ENCODE results near the gene ASIC2. TPM values are rescaled to one million over a fixed set of nuclear protein-coding genes. Genes with fewer than 3 reads are reported as not detected.

The ASIC2 gene
- total RNA-seq, 1 experiment from 2014 or later, result 0.09 TPM

DNA sequence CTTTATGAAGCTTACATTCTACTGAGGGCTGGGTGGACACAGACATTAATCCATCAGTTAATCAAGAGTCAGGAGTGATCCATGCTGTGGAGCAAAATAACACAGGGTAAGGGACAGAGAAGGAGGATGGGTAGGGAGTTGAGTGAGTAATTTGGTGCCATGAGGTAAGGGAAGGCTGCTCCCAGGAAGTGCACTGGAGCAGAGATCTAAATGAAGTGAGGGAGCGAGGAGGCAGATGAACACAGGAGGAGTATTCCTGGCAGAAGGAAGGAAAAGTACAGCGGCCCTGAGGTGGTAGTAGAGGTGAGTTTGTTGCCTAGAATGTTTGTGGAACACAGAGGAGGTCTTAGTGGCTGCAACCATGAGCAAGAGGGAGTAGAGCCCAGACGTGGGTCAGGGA is 34.8 kb downstream of the ASIC2 start:
- Histone ChIP-seq H3K4me2 (no peak overlapping the region), H3K4me3 (no peak overlapping the region), H3K79me2 (ENCODE audit: low read depth) (no peaks in the 10 kb centered on the region), H2AFZ (no peak overlapping the region), H3K9me2 (ENCODE audit: insufficient read depth) (no peaks in the 10 kb centered on the region), H3K27ac (no peak overlapping the region), H3K27me3 (ENCODE audit: insufficient read depth, low read depth) (peaks cover 50% of the 10 kb centered on the region), H3F3A (ENCODE audit: insufficient read depth, low read depth) (no peaks in the 10 kb centered on the region), H3K9me3 (ENCODE audit: insufficient read depth, low read depth) (no peaks in the 10 kb centered on the region), H3K36me3 (ENCODE audit: low read depth) (no peaks in the 10 kb centered on the region), H3K4me1 (replicated peaks; ENCODE audit: insufficient read depth) (no peaks in the 10 kb centered on the region), H4K20me1 (ENCODE audit: insufficient read depth) (no peaks in the 10 kb centered on the region)
- CTCF ChIA-PET, result no interaction called here
- BruUV-seq (replicated peaks), result no TSS peak
- POLR2A ChIA-PET (ENCODE audit: unreplicated experiment), result no interaction called here
- DNase-seq, result no peak
- intact Hi-C loops (cut with micrococcal nuclease; ENCODE audit: unreplicated experiment), result no loop called here
- TF ChIP-seq EZH2 (IDR thresholded peaks at IDR 0.05; ENCODE audit: low read depth) (no peak), CTCF (conservative IDR thresholded peaks at IDR 0.05) (no peak)

- no peak for TF ChIP-seq CTCF (conservative IDR thresholded peaks at IDR 0.05)
- TF ChIP-seq EZH2 (IDR thresholded peaks at IDR 0.05; ENCODE audit: low read depth), result no peak
Measured at GRCh38 chr17:33245183-33245582, 47.9 kb downstream of the ASIC2 start.

DNA sequence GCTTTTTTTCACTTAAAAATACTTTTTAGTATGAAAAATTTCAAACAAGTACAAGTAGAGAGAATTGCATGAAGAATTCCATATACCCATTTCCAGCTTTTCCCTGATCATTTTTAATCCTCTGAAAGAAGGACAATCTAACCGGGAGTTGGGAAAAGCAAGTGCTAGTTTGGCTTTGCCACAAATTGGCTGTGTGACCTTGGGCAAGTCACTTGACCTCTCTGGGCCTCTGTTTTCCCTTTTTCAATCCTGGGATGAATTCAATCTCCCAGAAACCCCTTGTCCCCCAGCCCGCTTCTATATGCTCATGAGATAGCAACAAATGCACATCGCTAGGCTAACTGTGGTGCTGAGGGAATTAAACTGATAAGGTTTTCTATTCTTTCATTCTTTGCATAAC is 49.4 kb downstream of the ASIC2 start:
- no peak overlapping the region for H3K4me3 ChIP-seq
- H3F3A ChIP-seq (ENCODE audit: insufficient read depth, low read depth), result no peaks in the 10 kb centered on the region
- DNase-seq, result no peak
- no peak overlapping the region for H3K27ac ChIP-seq
- no peaks in the 10 kb centered on the region for H3K79me2 ChIP-seq (ENCODE audit: low read depth)
- peaks cover 18% of the 10 kb centered on the region for H3K27me3 ChIP-seq (ENCODE audit: insufficient read depth, low read depth)
- POLR2A ChIA-PET (ENCODE audit: unreplicated experiment), result no interaction called here
- H3K36me3 ChIP-seq (ENCODE audit: low read depth), result no peaks in the 10 kb centered on the region
- TF ChIP-seq EZH2 (IDR thresholded peaks at IDR 0.05; ENCODE audit: low read depth) (no peak), CTCF (conservative IDR thresholded peaks at IDR 0.05) (no peak)
- no peaks in the 10 kb centered on the region for H4K20me1 ChIP-seq (ENCODE audit: insufficient read depth)
- no peaks in the 10 kb centered on the region for H3K9me2 ChIP-seq (ENCODE audit: insufficient read depth)
- no peak overlapping the region for H3K4me2 ChIP-seq
- H2AFZ ChIP-seq, result no peak overlapping the region
- CTCF ChIA-PET, result no interaction called here
- no peaks in the 10 kb centered on the region for H3K9me3 ChIP-seq (ENCODE audit: insufficient read depth, low read depth)
- BruUV-seq (replicated peaks), result no TSS peak
- no peaks in the 10 kb centered on the region for H3K4me1 ChIP-seq (replicated peaks; ENCODE audit: insufficient read depth)
- intact Hi-C loops (cut with micrococcal nuclease; ENCODE audit: unreplicated experiment), result loop anchor here (10.0 kb wide), 1 partner anchor 119 kb away; no protein-coding TSS in a partner anchor

More at GRCh38 chr17:33245183-33245582, 47.9 kb downstream of the ASIC2 start:
- H3K27me3 ChIP-seq (ENCODE audit: insufficient read depth, low read depth), result peaks cover 18% of the 10 kb centered on the region
- no peaks in the 10 kb centered on the region for H3K79me2 ChIP-seq (ENCODE audit: low read depth)
- CTCF ChIA-PET, result interaction anchor here (0.5 kb wide), 1 partner anchor 1899 kb away, joined by 3 read pairs; no protein-coding TSS in a partner anchor
- no peak overlapping the region for H3K4me3 ChIP-seq
- no peak overlapping the region for H3K27ac ChIP-seq
- H2AFZ ChIP-seq, result no peak overlapping the region
- intact Hi-C loops (cut with micrococcal nuclease; ENCODE audit: unreplicated experiment), result loop anchor here (10.0 kb wide), 1 partner anchor 120 kb away; no protein-coding TSS in a partner anchor
- H4K20me1 ChIP-seq (ENCODE audit: insufficient read depth), result no peaks in the 10 kb centered on the region
- POLR2A ChIA-PET (ENCODE audit: unreplicated experiment), result interaction anchor here (0.6 kb wide), 1 partner anchor 39 kb away, joined by 4 read pairs; no protein-coding TSS in a partner anchor
- no peaks in the 10 kb centered on the region for H3K4me1 ChIP-seq (replicated peaks; ENCODE audit: insufficient read depth)
- no peaks in the 10 kb centered on the region for H3K9me2 ChIP-seq (ENCODE audit: insufficient read depth)
- no peaks in the 10 kb centered on the region for H3K36me3 ChIP-seq (ENCODE audit: low read depth)
- H3K9me3 ChIP-seq (ENCODE audit: insufficient read depth, low read depth), result no peaks in the 10 kb centered on the region
- DNase-seq, result no peak
- no peak overlapping the region for H3K4me2 ChIP-seq
- H3F3A ChIP-seq (ENCODE audit: insufficient read depth, low read depth), result no peaks in the 10 kb centered on the region
- no TSS peak for BruUV-seq (replicated peaks)
